Sigmoid colon (tissue), 7 donors: ENCODE results near the gene DCX. TPM values are rescaled to one million over a fixed set of nuclear protein-coding genes. Genes with fewer than 3 reads are reported as not detected.
A peak's percentile ranks its signal among the peaks of the same experiment; 100 is the strongest.

Experiments
- DNase-seq: peaks from one replicate; pipeline ENCODE4 v3.0.0-alpha.2; 2019
- H3K27ac ChIP-seq, 4 donors: fragments of 200-600 bp; sonication (generic); one replicate each; pipeline ENCODE4 v1.5.1; 2016 to 2019; ENCODE audit warnings: mild to moderate bottlenecking in 1 of 4
- H3K27me3 ChIP-seq, 3 donors: fragments of 200-600 bp; sonication (generic); one replicate each; pipeline ENCODE4 v1.5.1; 2019; ENCODE audit warnings: mild to moderate bottlenecking in 1 of 3
- H3K36me3 ChIP-seq, 4 donors: fragments of 200-600 bp; sonication (generic); one replicate each; pipeline ENCODE4 v1.5.1; 2016 to 2019
- H3K4me1 ChIP-seq, 4 donors: fragments of 200-600 bp; sonication (generic); one replicate each; pipeline ENCODE4 v1.5.1; 2017 to 2019
- H3K4me3 ChIP-seq, 4 donors: fragments of 200-600 bp; sonication (generic); one replicate each; pipeline ENCODE4 v1.5.1; 2017 to 2019; ENCODE audit warnings: mild to moderate bottlenecking in 2 of 4, moderate library complexity in 1 of 4
- H3K9me3 ChIP-seq, 4 donors: fragments of 200-600 bp in 3 of 4; sonication (generic) in 3 of 4; one replicate each; pipeline versions ENCODE4 v1.5.1 to v1.6.1; 2013 to 2019
- CTCF ChIP-seq, 4 experiments: fragments of 450-650 bp in 3 of 4; fragments of 200-600 bp in 1 of 4; IDR thresholded peaks; one replicate each; pipeline ENCODE4 v1.5.1; 2016 to 2019; ENCODE audit warnings: antibody characterized with exemption in 4 of 4, mild to moderate bottlenecking in 3 of 4, moderate library complexity in 2 of 4
- EP300 ChIP-seq, 4 donors: sonication (generic); formaldehyde crosslinking; IDR thresholded peaks; one replicate each; pipeline ENCODE4 v1.6.1; 2017; ENCODE audit warnings: antibody characterized with exemption in 4 of 4
- POLR2A ChIP-seq, 2 donors: fragments of 450-650 bp; IDR thresholded peaks; one replicate each; pipeline ENCODE4 v1.6.1; 2016; ENCODE audit warnings: antibody characterized with exemption in 2 of 2, mild to moderate bottlenecking in 2 of 2, moderate library complexity in 2 of 2
- POLR2AphosphoS5 ChIP-seq, 4 donors: sonication (generic); formaldehyde crosslinking; IDR thresholded peaks; one replicate each; pipeline ENCODE4 v1.6.1; 2017; ENCODE audit warnings: antibody characterized with exemption in 4 of 4
- WGBS, 2 donors: extraction: QIAGEN DNeasy Blood & Tissue Kit; methylation state at CpG; one replicate each; pipeline ENCODE4 v1.1.7; 2013; 5-methylcytosine and 5-hydroxymethylcytosine counted together
- intact Hi-C: fragments of 100-400 bp; cut with DNase I; formaldehyde crosslinking; loops from one replicate; pipeline ENCODE4 v1.15.1; 2023
- polyA plus RNA-seq, 3 donors: library from polyadenylated mRNA; stranded (reverse); fragments of 200-250 nt; gene quantifications; one replicate each; pipeline ENCODE4 v1.2.3, GENCODE V29; 2013
- total RNA-seq, 4 donors: library from RNA; depleted of rRNA; stranded (reverse); fragments of >200 nt; gene quantifications; one replicate each; pipeline ENCODE4 v1.1.0, GENCODE V29; 2016
- donor health status: healthy with polysubstance abuse.
- donor health status: Bipolar disorder and iron deficiency.
- donor health status: healthy.

Gene DCX
- total and polyA plus RNA-seq, 7 donors, result under 0.01 to 1.4 (median 0.15) TPM; not detected in 1

- intact Hi-C loops, result no loop called here
- Histone ChIP-seq H3K27me3 (no peaks in the 10 kb centered on the region), H3K9me3 (no peaks in the 10 kb centered on the region), H3K27ac (no peak overlapping the region), H3K4me3 (no peak overlapping the region), H3K36me3 (no peaks in the 10 kb centered on the region), H3K4me1 (no peaks in the 10 kb centered on the region)
- no peak for TF ChIP-seq CTCF (IDR thresholded peaks at IDR 0.05)
- TF ChIP-seq POLR2A (IDR thresholded peaks at IDR 0.05), result no peak
- TF ChIP-seq EP300 (IDR thresholded peaks at IDR 0.05), result no peak
- no peak for TF ChIP-seq POLR2AphosphoS5 (IDR thresholded peaks at IDR 0.05)
- DNase-seq, result no peak
- whole genome bisulfite sequencing, 2 donors, result 88 to 92% methylated on average over 1 of the region's 1 CpG
Measured at GRCh38 chrX:111282991-111283390, 129.0 kb downstream of the DCX start.

DNA sequence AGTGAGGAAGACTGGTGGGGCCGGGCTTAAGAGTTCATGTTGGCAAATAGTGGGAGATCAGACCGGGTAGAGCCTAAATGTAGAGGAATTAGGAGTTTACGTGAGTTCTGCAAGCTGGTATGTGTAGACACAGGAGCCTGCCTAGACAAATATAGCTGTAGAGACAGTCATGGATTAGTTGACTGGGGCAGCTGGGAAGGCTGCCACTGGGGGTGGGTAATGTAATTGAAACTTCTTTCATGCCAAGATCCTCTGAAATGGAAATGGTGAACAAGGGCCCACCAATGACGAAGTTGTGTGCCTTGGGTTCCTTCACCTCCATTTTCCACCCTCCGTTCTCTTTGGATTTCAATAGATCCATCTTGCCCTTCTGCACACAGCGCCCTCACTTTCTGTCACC lies 129.9 kb downstream of the DCX start:
- DNase-seq, result no peak
- TF ChIP-seq CTCF (IDR thresholded peaks at IDR 0.05) (no peak), POLR2A (IDR thresholded peaks at IDR 0.05) (no peak), POLR2AphosphoS5 (IDR thresholded peaks at IDR 0.05) (no peak), EP300 (IDR thresholded peaks at IDR 0.05) (no peak)
- intact Hi-C loops, result no loop called here
- Histone ChIP-seq H3K27me3 (no peaks in the 10 kb centered on the region), H3K36me3 (no peaks in the 10 kb centered on the region), H3K4me3 (no peak overlapping the region), H3K27ac (no peak overlapping the region), H3K4me1 (no peaks in the 10 kb centered on the region), H3K9me3 (no peaks in the 10 kb centered on the region)
- 90 to 93% methylated on average over 6 of the region's 6 CpGs for WGBS, 2 donors

DNA sequence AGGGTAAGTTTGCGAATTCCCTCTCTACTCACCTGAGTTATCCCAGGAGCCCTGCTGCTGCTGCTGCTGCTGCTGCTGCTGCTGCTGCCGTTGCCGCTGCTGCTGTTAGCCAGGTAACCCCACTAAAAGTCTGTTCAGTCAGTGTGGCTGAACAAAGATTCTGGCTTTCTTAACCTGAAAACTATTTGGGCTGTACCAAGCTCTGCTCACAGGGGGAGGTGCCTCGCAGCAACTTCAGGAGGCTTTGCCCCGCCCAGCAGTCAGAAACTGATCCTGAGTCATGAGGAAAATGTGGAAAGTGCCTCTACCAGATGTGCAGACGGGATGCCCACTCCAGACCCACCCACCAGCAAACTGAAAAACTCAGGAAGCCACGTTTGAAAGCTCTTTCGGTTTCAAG lies 141.7 kb downstream of the DCX start, which contains the start of gene CAPN6:
TSS of gene CAPN6 (minus strand) at position 145 of the 400 bp plus-strand sequence. CDS start 6,547 bp downstream, outside the sequence.
- Histone ChIP-seq H3K36me3 (no peaks in the 10 kb centered on the region), H3K27ac (no peak within 1 kb of the TSS), H3K4me1 (no peaks in the 10 kb centered on the region), H3K4me3 (peak within 1 kb of the TSS in 1 of 4 donors; percentile 3), H3K27me3 (peaks cover 0 to 3% (median 0%) of the 10 kb centered on the region in 3 donors), H3K9me3 (no peaks in the 10 kb centered on the region)
- WGBS, 2 donors, result 13 to 50% methylated on average over 8 of the region's 8 CpGs
- DNase-seq, result no peak
- TF ChIP-seq CTCF (IDR thresholded peaks at IDR 0.05) (no peak), POLR2A (IDR thresholded peaks at IDR 0.05) (no peak), EP300 (IDR thresholded peaks at IDR 0.05) (no peak), POLR2AphosphoS5 (IDR thresholded peaks at IDR 0.05) (no peak)
- intact Hi-C loops, result no loop called here

- H3K36me3 ChIP-seq, result no peaks in the 10 kb centered on the region
- no peak overlapping the region for H3K4me3 ChIP-seq
- H3K4me1 ChIP-seq, result no peaks in the 10 kb centered on the region
- WGBS, 2 donors, result 38 to 43% methylated on average over 2 of the region's 2 CpGs
- TF ChIP-seq CTCF (IDR thresholded peaks at IDR 0.05) (no peak), POLR2A (IDR thresholded peaks at IDR 0.05) (no peak), EP300 (IDR thresholded peaks at IDR 0.05) (no peak), POLR2AphosphoS5 (IDR thresholded peaks at IDR 0.05) (no peak)
- no peak for DNase-seq
- intact Hi-C loops, result no loop called here
- no peaks in the 10 kb centered on the region for H3K9me3 ChIP-seq
- H3K27ac ChIP-seq, result no peak overlapping the region
- no peaks in the 10 kb centered on the region for H3K27me3 ChIP-seq
Measured at GRCh38 chrX:111268506-111268905, 143.5 kb downstream of the DCX start.

DNA sequence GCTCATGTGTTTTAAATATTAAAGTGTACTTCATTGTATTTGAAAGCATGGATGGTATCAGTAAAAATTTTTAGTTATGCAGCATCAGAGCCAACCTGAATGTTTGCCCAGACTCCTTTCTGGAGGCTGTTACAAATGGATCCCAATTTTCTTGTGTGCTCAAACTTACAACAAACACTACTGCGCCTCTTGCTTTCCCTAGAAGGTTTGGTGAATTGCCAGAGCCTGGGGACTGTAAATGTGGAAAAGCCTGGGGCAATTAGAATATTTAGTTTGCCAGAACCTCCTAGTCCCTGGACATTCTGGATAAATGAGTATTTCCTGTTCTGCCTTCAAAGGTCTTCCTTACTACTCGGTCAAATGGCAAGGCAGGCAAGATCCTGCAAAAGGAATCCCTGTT lies 146.5 kb downstream of the DCX start:
- TF ChIP-seq POLR2AphosphoS5 (IDR thresholded peaks at IDR 0.05) (no peak), POLR2A (IDR thresholded peaks at IDR 0.05) (no peak), EP300 (IDR thresholded peaks at IDR 0.05) (no peak), CTCF (IDR thresholded peaks at IDR 0.05) (no peak)
- no peaks in the 10 kb centered on the region for H3K9me3 ChIP-seq
- no peak for DNase-seq
- H3K27me3 ChIP-seq, result no peaks in the 10 kb centered on the region
- intact Hi-C loops, result no loop called here
- 45 to 75% methylated on average over 2 of the region's 2 CpGs for WGBS, 2 donors
- no peak overlapping the region for H3K27ac ChIP-seq
- no peak overlapping the region for H3K4me3 ChIP-seq
- no peaks in the 10 kb centered on the region for H3K36me3 ChIP-seq
- H3K4me1 ChIP-seq, result no peaks in the 10 kb centered on the region
